GM12872 (cell line): Measurements from ENCODE around the gene RSBN1L.

Experiments
- CTCF ChIP-seq: IDR thresholded peaks from 3 replicates; pipeline ENCODE4 v1.5.1; 2011; ENCODE audit warnings: low read depth, mild to moderate bottlenecking, low read length, moderate library complexity; ENCODE audit not compliant: insufficient read depth

Gene RSBN1L

DNA sequence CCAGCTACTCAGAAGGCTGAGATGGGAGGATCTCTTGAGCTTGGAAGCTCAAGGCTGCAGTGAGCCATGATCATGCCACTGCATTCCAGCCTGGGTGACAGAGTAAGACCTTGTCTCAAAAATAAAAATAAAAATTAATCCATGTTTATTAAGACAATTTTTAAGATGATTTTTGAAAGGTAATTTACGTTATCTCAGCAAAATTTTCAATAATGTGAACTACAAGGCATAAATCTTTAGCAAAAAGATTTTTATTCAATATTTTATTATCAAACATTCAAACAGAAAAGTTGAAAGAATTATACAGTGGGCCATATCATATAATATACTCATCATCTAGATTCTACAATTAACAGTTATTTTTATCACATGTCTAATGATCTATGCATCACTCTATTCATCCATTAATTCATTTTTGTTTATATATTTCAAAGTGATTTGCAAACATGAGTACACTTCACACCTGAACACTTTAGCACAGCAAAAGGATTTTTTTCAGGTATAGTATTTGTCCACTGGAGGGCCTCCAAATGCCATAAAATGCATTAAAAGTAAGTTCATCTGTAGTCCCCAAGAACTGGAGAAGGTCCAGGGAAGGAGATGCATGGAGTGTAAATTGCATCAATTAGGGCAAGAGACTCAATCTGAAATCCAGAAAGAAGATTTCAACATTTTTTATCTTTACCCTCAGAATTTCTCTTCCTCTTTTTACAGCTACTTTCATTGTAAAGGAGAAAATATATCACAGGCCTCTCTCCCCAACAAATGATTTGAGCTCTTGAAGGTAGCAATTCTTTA lies 38.6 kb upstream of the RSBN1L start:
- TF ChIP-seq CTCF = peak; percentile 47; the same call in 2 of the 3 replicates

- TF ChIP-seq CTCF = no peak
These were observed 37.3 kb upstream of the RSBN1L start for GRCh38 chr7:77658928-77659327.

DNA sequence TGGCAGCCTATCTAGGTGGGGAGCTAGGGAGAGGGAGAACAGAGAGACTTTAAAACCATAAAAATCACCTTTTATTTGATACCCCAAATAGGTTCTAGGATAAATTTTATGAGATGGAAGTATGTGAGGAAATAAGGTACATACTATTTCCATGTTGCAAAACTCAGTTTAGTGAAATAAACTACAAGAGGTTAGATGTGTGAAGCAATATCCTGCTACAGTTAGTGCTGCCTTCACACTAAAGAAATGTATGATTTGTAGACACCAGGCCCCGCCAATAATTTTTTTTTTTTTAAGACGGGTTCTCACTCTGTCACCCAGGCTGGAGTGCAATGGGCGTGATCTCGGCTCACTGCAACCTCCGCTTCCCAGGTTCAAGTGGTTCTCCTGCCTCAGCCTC lies 34.4 kb upstream of the RSBN1L start:
- TF ChIP-seq CTCF = no peak

DNA sequence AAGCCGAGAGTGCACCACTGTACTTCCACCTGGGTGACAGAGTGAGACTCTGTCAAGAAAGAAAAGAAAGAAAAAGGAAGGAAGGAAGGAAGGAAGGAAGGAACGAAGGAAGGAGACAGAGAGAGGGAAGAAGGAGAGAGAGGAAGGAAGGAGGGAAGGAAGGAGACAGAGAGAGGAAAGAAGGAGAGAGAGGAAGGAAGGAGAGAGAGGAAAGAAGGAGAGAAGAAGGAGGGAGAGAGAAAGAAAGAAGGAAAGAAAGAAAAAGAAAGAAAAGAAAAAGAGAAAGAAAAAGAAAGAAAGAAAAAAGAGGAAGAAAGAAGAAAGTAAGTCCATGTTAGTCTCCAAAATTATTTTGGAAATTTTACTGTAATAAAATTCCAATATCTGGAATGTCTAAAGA lies 33.4 kb upstream of the RSBN1L start:
- no peak for TF ChIP-seq CTCF

DNA sequence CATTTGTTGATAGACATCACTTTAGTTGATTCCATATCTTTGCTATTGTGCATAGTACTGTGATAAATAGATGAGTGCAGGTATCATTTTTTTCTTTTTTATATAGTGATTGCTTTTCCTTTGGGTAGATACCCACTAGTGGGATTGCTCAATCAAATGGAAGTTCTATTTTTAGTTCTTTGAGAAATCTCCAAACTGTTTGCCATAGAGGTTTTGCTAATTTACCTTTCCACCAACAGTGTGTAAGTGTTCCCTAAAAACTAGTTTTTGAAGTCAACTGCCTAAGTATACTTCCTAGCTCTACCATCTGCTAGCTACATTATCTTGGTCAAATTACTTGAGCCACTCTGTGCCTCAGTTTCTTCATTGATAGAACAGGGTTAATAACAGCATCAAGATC lies 31.5 kb upstream of the RSBN1L start:
- TF ChIP-seq CTCF = no peak

DNA sequence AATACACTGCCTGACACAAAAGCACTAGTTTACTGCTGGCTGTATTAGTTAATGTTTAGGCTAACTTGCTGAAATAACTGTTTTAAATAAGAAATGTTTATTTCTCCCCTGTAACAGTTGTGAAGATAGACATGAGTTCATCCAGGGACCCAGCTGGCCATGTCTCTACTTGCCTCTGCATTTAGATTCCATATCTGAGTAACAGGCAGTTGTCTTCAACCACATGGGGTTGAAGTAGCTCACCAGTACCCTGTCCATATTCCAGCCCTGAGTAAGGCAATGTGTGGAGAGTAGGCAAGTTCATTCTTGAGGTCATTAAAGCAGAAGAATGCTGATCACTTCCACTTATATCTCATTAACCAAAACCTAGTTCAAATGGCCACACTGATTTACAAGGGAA lies 31.1 kb upstream of the RSBN1L start:
- TF ChIP-seq CTCF = no peak

- no peak for TF ChIP-seq CTCF
These were observed 28.7 kb upstream of the RSBN1L start for GRCh38 chr7:77667459-77668086.
